Pulmonary artery endothelial cell (primary cell): ENCODE data around the gene LAPTM4A. TPM values are rescaled to one million over a fixed set of nuclear protein-coding genes. Genes with fewer than 3 reads are reported as not detected.
"Not testable (repeated sequence)": the region's sequence is repeated elsewhere in the genome, so short reads cannot be mapped to it uniquely, and the experiment has no call there.

Experiments
- DNase-seq: peaks from one replicate; pipeline ENCODE4 v3.0.0-alpha.2; 2011; ENCODE audit warnings: low read depth, low spot score
- total RNA-seq: library from RNA; depleted of rRNA; stranded (reverse); fragments of >200 nt; gene quantifications from 2 replicates; pipeline ENCODE4 v1.2.3, GENCODE V29; 2014

Gene LAPTM4A
- total RNA-seq, 1 donor from 2014 or later, result 121 TPM

- DNase-seq, result no peak
Observed at GRCh38 chr2:20052229-20052851, 912 bp upstream of the LAPTM4A start.

- peak; percentile 40 for DNase-seq
Observed at GRCh38 chr2:20050646-20051531, 539 bp downstream of the LAPTM4A start.

GRCh38 chr2:20050104-20050645 lies 1.3 kb downstream of the LAPTM4A start:
- peak; percentile 26 for DNase-seq

- DNase-seq, result no peak
Observed at GRCh38 chr2:20049637-20050036, 1.8 kb downstream of the LAPTM4A start.

GRCh38 chr2:20048488-20049448 lies 2.7 kb downstream of the LAPTM4A start:
- DNase-seq, result no peak

- DNase-seq, result not testable (repeated sequence)
Observed at GRCh38 chr2:20045712-20046292, 5.6 kb downstream of the LAPTM4A start.

GRCh38 chr2:20044778-20045177 lies 6.7 kb downstream of the LAPTM4A start:
- no peak for DNase-seq

GRCh38 chr2:20042531-20042930 lies 8.9 kb downstream of the LAPTM4A start:
- DNase-seq, result no peak

- DNase-seq, result peak; percentile 24
Observed at GRCh38 chr2:20040489-20041172, 10.8 kb downstream of the LAPTM4A start.

GRCh38 chr2:20037660-20038059 lies 13.8 kb downstream of the LAPTM4A start:
- DNase-seq, result no peak

GRCh38 chr2:20035955-20036666 lies 15.3 kb downstream of the LAPTM4A start:
- DNase-seq, result no peak

- DNase-seq, result peak; percentile 56
Observed at GRCh38 chr2:20034821-20035220, 16.6 kb downstream of the LAPTM4A start.

GRCh38 chr2:20034218-20034617 lies 17.2 kb downstream of the LAPTM4A start:
- DNase-seq, result no peak

- no peak for DNase-seq
Observed at GRCh38 chr2:20033322-20033721, 18.1 kb downstream of the LAPTM4A start.

- no peak for DNase-seq
Observed at GRCh38 chr2:20030224-20030623, 21.2 kb downstream of the LAPTM4A start.

GRCh38 chr2:20027705-20028434 lies 23.6 kb downstream of the LAPTM4A start:
- no peak for DNase-seq

- DNase-seq, result no peak
Observed at GRCh38 chr2:20027260-20027677, 24.2 kb downstream of the LAPTM4A start.

GRCh38 chr2:20025065-20025786 lies 26.2 kb downstream of the LAPTM4A start:
- DNase-seq, result no peak
